A673 (cell line): ENCODE results near the gene KRTAP5-6.

Source experiments
- EZH2 ChIP-seq: fragments of 200-600 bp; sonication (generic); IDR thresholded peaks from 2 replicates; pipeline ENCODE4 v1.6.1; 2017; ENCODE audit warnings: borderline replicate concordance, low read depth, mild to moderate bottlenecking, mixed read lengths, antibody characterized with exemption, low read length; ENCODE audit not compliant: poor library complexity, severe bottlenecking
- TF ChIP-seq, protein P1 (sequence below): fragments of 300-800, 200-600 bp; sonication (generic); conservative IDR thresholded peaks from 2 replicates; pipeline ENCODE4 v1.5.1; 2017; ENCODE audit warnings: low read depth, mild to moderate bottlenecking, antibody characterized with exemption, low read length, moderate library complexity, mixed read lengths

DNA sequence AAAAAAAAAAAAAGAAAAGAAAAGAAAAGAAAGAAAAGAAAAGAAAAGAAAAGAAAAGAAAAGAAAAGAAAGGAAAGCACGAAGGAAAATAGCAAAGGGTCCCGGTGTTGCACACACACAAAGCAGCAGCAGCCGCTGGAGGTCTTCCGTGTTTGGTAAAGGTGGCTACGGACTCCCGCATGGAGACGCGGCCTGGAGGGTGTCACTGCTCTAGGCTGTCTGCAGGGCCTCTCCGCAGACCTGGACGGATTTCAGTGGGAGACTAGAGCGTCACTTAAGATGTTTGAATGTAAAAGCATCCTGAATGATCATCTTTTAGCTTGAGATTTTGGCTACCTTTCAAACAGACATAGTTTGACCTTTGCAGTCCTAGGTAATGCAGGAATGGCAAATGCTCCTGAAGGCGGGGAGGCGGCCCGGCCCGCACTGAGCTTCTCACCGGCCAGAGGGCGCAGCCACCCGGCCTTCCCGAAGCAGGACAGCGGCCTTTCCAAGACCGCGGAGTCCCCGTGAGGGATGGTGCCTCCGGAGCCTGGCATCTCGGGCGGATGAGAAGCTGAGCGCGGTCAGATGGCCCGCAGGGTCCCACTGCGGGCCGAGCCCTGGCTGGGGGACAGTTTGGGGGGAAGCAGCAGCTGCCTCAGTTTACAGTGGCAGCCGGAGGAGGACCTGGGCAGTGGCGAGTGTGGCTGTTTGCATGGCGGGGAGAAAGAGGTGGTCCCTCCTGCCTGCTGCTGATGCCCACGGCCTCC, 48.9 kb upstream of the KRTAP5-6 start:
- no peak for TF ChIP-seq EZH2
- TF ChIP-seq, protein P1, sequence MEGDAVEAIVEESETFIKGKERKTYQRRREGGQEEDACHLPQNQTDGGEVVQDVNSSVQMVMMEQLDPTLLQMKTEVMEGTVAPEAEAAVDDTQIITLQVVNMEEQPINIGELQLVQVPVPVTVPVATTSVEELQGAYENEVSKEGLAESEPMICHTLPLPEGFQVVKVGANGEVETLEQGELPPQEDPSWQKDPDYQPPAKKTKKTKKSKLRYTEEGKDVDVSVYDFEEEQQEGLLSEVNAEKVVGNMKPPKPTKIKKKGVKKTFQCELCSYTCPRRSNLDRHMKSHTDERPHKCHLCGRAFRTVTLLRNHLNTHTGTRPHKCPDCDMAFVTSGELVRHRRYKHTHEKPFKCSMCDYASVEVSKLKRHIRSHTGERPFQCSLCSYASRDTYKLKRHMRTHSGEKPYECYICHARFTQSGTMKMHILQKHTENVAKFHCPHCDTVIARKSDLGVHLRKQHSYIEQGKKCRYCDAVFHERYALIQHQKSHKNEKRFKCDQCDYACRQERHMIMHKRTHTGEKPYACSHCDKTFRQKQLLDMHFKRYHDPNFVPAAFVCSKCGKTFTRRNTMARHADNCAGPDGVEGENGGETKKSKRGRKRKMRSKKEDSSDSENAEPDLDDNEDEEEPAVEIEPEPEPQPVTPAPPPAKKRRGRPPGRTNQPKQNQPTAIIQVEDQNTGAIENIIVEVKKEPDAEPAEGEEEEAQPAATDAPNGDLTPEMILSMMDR: no peak
